Measurements from ENCODE around the gene ZPBP2. TPM values are rescaled to one million over a fixed set of nuclear protein-coding genes. Genes with fewer than 3 reads are reported as not detected.
A peak's percentile ranks its signal among the peaks of the same experiment; 100 is the strongest.

The ZPBP2 gene
- total RNA-seq, 1 experiment from 2014 or later, result not detected

GRCh38 chr17:39926135-39926587 is 58.2 kb downstream of the ZPBP2 start:
- peak overlapping the region; percentile 61 for H3K9ac ChIP-seq (ENCODE audit: extremely low read depth, insufficient read length, low read length)
- no CpG with 5 or more reads among the region's 4 CpGs for WGBS (ENCODE audit: extremely low coverage, insufficient read length, low lambda C conversion rate)
- H3K79me1 ChIP-seq (ENCODE audit: insufficient read depth, low read depth, low read length, poor library complexity, severe bottlenecking), result peaks cover 13% of the 10 kb centered on the region
- H2BK20ac ChIP-seq (ENCODE audit: low read depth, low read length, poor library complexity, severe bottlenecking), result no peak overlapping the region
- no peak for DNase-seq
- no peak overlapping the region for H2BK15ac ChIP-seq (ENCODE audit: low read depth, low read length)
- Mint-ChIP-seq H3K4me1 (peaks cover 34 to 39% of the 10 kb centered on the region in 2 experiments), H3K4me3 (peak overlapping the region; percentile 76 to 89), H3K27me3 (ENCODE audit: low read depth) (no peaks in the 10 kb centered on the region), H3K9me3 (no peaks in the 10 kb centered on the region; a peak in 1 of 5 replicates), H3K27ac (0 out of 7 replicates have a peak overlapping the region, but pooled peaks of 1 of the 3 experiments have one; percentile 18), H3K36me3 (ENCODE audit: insufficient read depth in 1 of 3, low read depth in 3 of 3) (peaks cover 14 to 28% (median 26%) of the 10 kb centered on the region in 3 experiments)
- no peak overlapping the region for H4K91ac ChIP-seq (ENCODE audit: insufficient read length, low read depth, low read length)
- peak overlapping the region; percentile 90 for H3K4me2 ChIP-seq (ENCODE audit: insufficient read depth, insufficient read length, low read length)
- no peak overlapping the region for H3K27ac ChIP-seq (ENCODE audit: insufficient read length, low read depth, low read length)
- H3K27me3 ChIP-seq (ENCODE audit: insufficient read depth, low read length), result no peaks in the 10 kb centered on the region
- H4K5ac ChIP-seq (ENCODE audit: insufficient read length, low read depth, low read length), result no peak overlapping the region
- no peak overlapping the region for H2BK5ac ChIP-seq (ENCODE audit: insufficient read length, low read length)
- peaks cover 5% of the 10 kb centered on the region; the same call in 1 of the 2 replicates for H3K4me1 ChIP-seq (ENCODE audit: insufficient read depth, low read length)
- H2BK120ac ChIP-seq (ENCODE audit: low read depth, low read length, poor library complexity, severe bottlenecking), result no peak overlapping the region
- H4K8ac ChIP-seq (replicated peaks; ENCODE audit: insufficient read length, low read depth, low read length), result no peak overlapping the region
- H2AK5ac ChIP-seq (ENCODE audit: insufficient read length, low read length), result no peak overlapping the region
- H3K23ac ChIP-seq (ENCODE audit: insufficient read length, low read depth, low read length), result no peak overlapping the region
- H3K18ac ChIP-seq (ENCODE audit: insufficient read length, low read depth, low read length), result no peak overlapping the region
- H3K56ac ChIP-seq (ENCODE audit: insufficient read length, low read depth, low read length), result no peak overlapping the region
- H3K9me3 ChIP-seq (ENCODE audit: control insufficient read depth, low read depth, low read length), result no peaks in the 10 kb centered on the region
- H3T11ph ChIP-seq (ENCODE audit: low read length), result no peak overlapping the region
- peaks cover 13% of the 10 kb centered on the region; the same call in 1 of the 2 replicates for H3K79me2 ChIP-seq (ENCODE audit: insufficient read depth, low read length)
- peaks cover 15% of the 10 kb centered on the region for H3K23me2 ChIP-seq (ENCODE audit: insufficient read length, low read depth, low read length, poor library complexity, severe bottlenecking)
- no peak overlapping the region for H3K4ac ChIP-seq (ENCODE audit: low read depth, low read length)
- TF ChIP-seq CTCF (conservative IDR thresholded peaks at IDR 0.05), result no peak
- H2BK12ac ChIP-seq (ENCODE audit: insufficient read length, low read depth, low read length), result no peak overlapping the region
- no peak overlapping the region for H3K14ac ChIP-seq (ENCODE audit: insufficient read depth, low read length)
- H4K20me1 ChIP-seq (ENCODE audit: control insufficient read depth, insufficient read depth, insufficient read length), result no peaks in the 10 kb centered on the region
- H2AFZ ChIP-seq (ENCODE audit: low read length), result no peak overlapping the region

All from H9 (cell line).